GM18870 (cell line): ENCODE measurements around the gene UMPS.

Experiments
- ATAC-seq: cut with Tn5 transposase; IDR thresholded peaks from one replicate; pipeline ENCODE4 v1.9.1; 2021; ENCODE audit warnings: moderate library complexity; ENCODE audit not compliant: unreplicated experiment

Gene UMPS

GRCh38 chr3:124761935-124762660 is 31.8 kb downstream of the UMPS start:
- no peak for ATAC-seq

- ATAC-seq = no peak
These were observed 32.4 kb downstream of the UMPS start for GRCh38 chr3:124762661-124763011.

GRCh38 chr3:124763206-124763605 is 33.0 kb downstream of the UMPS start:
- no peak for ATAC-seq

GRCh38 chr3:124763644-124764358 is 33.5 kb downstream of the UMPS start:
- no peak for ATAC-seq

GRCh38 chr3:124764746-124765145 is 34.5 kb downstream of the UMPS start:
- ATAC-seq = no peak

GRCh38 chr3:124765197-124765840 is 35.1 kb downstream of the UMPS start:
- ATAC-seq = no peak

- no peak for ATAC-seq
These were observed 36.2 kb downstream of the UMPS start for GRCh38 chr3:124766113-124767095.

GRCh38 chr3:124767264-124767663 is 37.0 kb downstream of the UMPS start:
- no peak for ATAC-seq

GRCh38 chr3:124767691-124768090 is 37.4 kb downstream of the UMPS start:
- ATAC-seq = no peak

GRCh38 chr3:124768812-124769211 is 38.6 kb downstream of the UMPS start:
- ATAC-seq = no peak

- ATAC-seq = no peak
These were observed 39.2 kb downstream of the UMPS start for GRCh38 chr3:124769462-124769861.

GRCh38 chr3:124770336-124771082 is 40.3 kb downstream of the UMPS start:
- no peak for ATAC-seq

- ATAC-seq = no peak
These were observed 40.8 kb downstream of the UMPS start for GRCh38 chr3:124771083-124771445.

GRCh38 chr3:124772081-124772831 is 42.0 kb downstream of the UMPS start:
- no peak for ATAC-seq

- ATAC-seq = no peak
These were observed 43.4 kb downstream of the UMPS start for GRCh38 chr3:124773351-124774326.

- no peak for ATAC-seq
These were observed 44.1 kb downstream of the UMPS start for GRCh38 chr3:124774327-124774718.

- no peak for ATAC-seq
These were observed 44.7 kb downstream of the UMPS start for GRCh38 chr3:124774841-124775402.

- no peak for ATAC-seq
These were observed 45.6 kb downstream of the UMPS start for GRCh38 chr3:124775877-124776276.
